ENCODE data around the gene TOLLIP. TPM values are rescaled to one million over a fixed set of nuclear protein-coding genes. Genes with fewer than 3 reads are reported as not detected.

TOLLIP gene
- total RNA-seq, 2 donors from 2014 or later, result 32.9 to 34.1 TPM

DNA sequence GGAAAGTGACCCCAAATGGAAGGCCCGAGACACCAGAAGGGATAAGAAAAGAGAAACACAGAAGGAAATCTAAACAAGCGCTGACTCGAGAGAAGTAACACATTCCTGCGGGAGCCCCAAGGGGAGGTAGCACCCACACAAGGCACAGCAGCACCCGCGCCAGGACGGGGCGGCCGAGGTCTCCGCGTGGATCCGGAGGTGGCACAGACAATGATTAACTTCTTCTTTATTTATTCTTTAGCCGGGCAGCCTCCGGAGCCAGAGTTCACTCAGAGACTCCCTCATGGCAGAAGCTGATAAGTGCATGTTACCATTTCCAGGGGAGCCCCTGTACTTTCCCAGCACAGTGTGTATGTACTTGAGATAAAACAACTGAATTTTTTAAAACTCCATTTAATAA lies 5.1 kb downstream of the TOLLIP start:
- H3K4me3 Mint-ChIP-seq, result no peak overlapping the region
- H3K9me3 Mint-ChIP-seq, result no peaks in the 10 kb centered on the region
- H3K27me3 Mint-ChIP-seq (ENCODE audit: low read depth), result no peaks in the 10 kb centered on the region
- ATAC-seq (replicated peaks in 1 of 2), result no peak
- peaks cover 20% of the 10 kb centered on the region for H3K4me1 Mint-ChIP-seq (ENCODE audit: low read depth)
- no peaks in the 10 kb centered on the region for H3K36me3 Mint-ChIP-seq (ENCODE audit: insufficient read depth in 2 of 2)
- no peak overlapping the region for H3K27ac Mint-ChIP-seq
- DNase-seq, result no peak

DNA sequence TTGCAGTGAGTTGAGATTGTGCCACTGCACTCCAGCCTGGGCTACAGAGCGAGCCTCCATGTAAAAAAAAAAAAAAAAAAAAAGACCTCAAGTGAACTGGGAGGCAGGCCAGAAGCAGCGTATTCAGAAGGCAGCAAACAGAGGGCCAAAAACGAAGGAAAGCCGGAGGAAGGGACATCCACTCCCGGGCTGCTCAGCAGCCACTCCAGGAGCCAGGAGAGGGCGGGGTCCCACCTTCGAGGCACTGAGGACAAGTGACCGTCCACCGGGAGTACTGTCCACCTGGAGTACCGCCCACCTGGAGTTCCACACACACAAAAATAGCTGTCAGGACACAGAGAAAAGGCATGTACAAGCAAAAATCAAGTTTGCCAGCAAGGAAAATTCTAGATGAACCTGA lies 5.5 kb downstream of the TOLLIP start:
- DNase-seq, result no peak
- no peaks in the 10 kb centered on the region for H3K27me3 Mint-ChIP-seq (ENCODE audit: low read depth)
- no peak overlapping the region for H3K4me3 Mint-ChIP-seq
- H3K9me3 Mint-ChIP-seq, result no peaks in the 10 kb centered on the region
- no peak overlapping the region for H3K27ac Mint-ChIP-seq
- ATAC-seq (replicated peaks in 1 of 2), result no peak
- H3K4me1 Mint-ChIP-seq (ENCODE audit: low read depth), result peaks cover 21% of the 10 kb centered on the region
- no peaks in the 10 kb centered on the region for H3K36me3 Mint-ChIP-seq (ENCODE audit: insufficient read depth in 2 of 2)

DNA sequence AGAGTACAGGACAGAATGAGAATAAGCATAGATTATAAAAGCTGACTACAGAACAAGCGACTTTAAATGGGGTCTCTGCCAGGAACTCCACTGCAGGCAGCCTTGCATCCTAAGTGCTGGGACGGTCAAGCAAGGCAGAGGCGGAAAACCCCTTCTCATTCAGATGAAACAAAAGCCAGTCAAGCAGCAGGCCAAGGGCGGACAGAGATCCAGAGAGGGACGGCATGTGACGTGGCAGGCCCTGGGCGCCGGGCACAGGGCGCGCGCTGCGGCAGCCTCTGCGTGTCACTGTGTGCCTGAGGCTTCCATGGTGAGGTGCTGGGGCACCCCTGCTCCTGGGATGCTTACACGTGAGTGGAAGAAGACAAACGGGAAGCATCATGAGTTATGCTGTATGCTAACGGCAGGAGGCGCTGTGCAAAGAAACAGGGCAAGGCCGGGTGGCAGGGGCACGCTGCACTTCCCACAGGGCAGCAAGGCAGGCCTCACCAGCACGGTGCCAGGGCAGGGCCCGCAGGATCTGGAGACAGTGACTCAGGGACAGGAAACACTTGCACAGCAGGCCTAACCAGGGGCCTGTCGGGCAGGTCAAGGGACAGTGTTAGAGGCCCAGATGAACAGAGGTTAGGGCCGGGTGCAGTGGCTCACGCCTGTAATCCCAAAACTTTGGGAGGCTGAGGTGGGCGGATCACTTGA lies 6.2 kb downstream of the TOLLIP start:
- H3K27ac Mint-ChIP-seq, result peak overlapping the region; percentile 58

DNA sequence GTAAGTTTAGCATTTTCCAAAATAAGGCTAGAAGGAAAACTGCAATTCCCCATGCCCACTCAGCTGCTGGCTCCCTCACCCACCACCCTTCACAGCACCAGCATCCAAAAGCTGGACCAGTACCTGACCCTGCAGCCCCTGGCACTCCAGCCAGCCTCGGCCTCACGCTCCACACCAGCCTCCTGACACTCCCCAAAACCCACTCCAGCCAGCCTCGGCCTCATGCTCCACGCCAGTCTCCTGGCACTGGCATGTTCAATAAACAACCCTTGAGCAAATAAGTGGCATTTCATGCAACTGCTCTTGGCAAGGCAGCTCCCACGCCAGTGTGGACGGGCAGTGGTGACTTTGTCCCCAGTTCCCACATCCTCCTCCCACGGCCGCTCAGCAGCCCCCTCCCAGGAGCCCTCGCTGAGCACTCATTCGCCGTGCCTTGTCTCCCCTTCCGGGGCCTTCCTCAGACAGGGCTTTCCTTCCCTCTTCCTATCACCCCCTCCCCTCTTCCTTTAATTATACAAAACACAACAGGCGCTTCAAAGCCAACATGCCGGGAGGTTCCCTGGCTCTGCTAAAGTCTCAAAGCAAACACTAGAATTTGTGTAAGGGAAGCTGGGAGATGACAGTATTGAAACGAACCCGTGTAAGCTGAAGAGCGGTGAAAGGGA lies 6.8 kb downstream of the TOLLIP start:
- DNase-seq, result no peak
- Mint-ChIP-seq H3K27ac (peak overlapping the region; percentile 58), H3K27me3 (ENCODE audit: low read depth) (no peaks in the 10 kb centered on the region), H3K4me3 (no peak overlapping the region), H3K4me1 (ENCODE audit: low read depth) (peaks cover 15% of the 10 kb centered on the region), H3K9me3 (no peaks in the 10 kb centered on the region), H3K36me3 (ENCODE audit: insufficient read depth in 2 of 2) (no peaks in the 10 kb centered on the region)
- ATAC-seq (replicated peaks in 1 of 2), result no peak

More for the DNA sequence above, 6.2 kb downstream of the TOLLIP start:
- Mint-ChIP-seq H3K4me3 (no peak overlapping the region), H3K36me3 (ENCODE audit: insufficient read depth in 2 of 2) (no peaks in the 10 kb centered on the region), H3K27me3 (ENCODE audit: low read depth) (no peaks in the 10 kb centered on the region), H3K9me3 (no peaks in the 10 kb centered on the region), H3K4me1 (ENCODE audit: low read depth) (peaks cover 21% of the 10 kb centered on the region)
- ATAC-seq (replicated peaks in 1 of 2) (peak in 1 of 2 donors; percentile 70), DNase-seq (peak in 1 of 2 donors; percentile 34)

DNA sequence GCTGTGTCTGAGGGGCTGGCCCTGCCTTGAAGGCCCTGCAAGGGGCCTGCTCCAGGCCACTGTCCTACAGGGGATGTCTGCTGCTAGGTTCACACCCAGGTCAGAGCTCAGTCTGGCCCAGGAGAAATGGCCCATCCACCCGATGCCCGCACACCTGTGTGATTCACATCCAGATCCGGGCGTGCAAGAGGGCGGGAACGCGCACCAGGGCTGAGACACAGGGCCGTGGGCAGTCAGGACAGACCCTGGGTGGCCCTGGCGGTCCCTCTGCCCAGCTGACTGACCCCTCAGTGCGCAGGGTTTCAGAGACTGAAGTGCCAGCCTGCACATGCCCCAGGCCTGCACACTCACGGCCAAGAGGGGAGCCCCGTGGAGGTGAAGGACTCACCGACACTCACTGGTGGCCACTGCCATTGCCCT lies 7.4 kb downstream of the TOLLIP start:
- no peaks in the 10 kb centered on the region for H3K9me3 Mint-ChIP-seq
- no peak overlapping the region for H3K4me3 Mint-ChIP-seq
- ATAC-seq (replicated peaks in 1 of 2), result no peak
- no peaks in the 10 kb centered on the region for H3K27me3 Mint-ChIP-seq (ENCODE audit: low read depth)
- peaks cover 9% of the 10 kb centered on the region for H3K4me1 Mint-ChIP-seq (ENCODE audit: low read depth)
- no peaks in the 10 kb centered on the region for H3K36me3 Mint-ChIP-seq (ENCODE audit: insufficient read depth in 2 of 2)
- no peak for DNase-seq
- no peak overlapping the region for H3K27ac Mint-ChIP-seq

DNA sequence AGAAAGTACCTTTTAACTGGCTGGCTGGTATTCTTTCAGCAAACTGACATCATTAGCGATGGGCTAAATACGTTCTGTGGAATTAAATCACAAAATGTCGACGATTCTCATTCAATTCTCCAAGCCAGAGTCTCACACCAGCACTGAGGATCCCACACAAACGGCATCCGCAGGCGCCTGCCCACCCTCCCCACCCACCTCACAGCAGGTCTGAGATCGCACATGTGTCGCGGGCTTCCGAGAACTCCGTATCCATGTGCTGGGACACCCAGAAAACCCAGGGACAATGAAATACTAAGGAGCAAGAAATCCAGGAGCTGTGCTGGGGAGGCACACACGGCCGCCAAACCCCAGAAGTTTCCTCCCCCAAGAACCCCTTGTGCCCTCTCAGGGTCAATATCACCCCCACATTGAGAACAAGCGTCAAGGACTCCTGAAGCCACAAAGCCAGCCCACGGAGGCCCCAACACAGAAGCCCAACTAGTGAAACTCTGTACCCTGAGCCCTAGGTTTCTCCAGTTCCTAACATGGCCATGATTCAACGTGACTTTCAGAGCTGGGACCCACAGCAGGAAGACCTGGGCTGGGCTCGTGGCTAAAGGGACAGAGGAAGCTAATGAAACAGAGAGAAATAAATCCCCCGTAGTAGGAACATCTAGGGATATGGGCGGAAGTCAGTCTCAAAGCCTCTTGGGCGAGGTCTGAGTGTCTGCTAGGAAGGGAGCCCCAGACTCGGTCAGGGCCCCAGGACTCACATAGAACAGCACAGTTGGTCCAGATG lies 8.0 kb downstream of the TOLLIP start:
- no peaks in the 10 kb centered on the region for H3K36me3 Mint-ChIP-seq (ENCODE audit: insufficient read depth in 2 of 2)
- no peaks in the 10 kb centered on the region for H3K9me3 Mint-ChIP-seq
- H3K27ac Mint-ChIP-seq, result no peak overlapping the region
- no peaks in the 10 kb centered on the region for H3K27me3 Mint-ChIP-seq (ENCODE audit: low read depth)
- H3K4me3 Mint-ChIP-seq, result no peak overlapping the region
- H3K4me1 Mint-ChIP-seq (ENCODE audit: low read depth), result peaks cover 4% of the 10 kb centered on the region
- DNase-seq, result no peak
- ATAC-seq (replicated peaks in 1 of 2), result no peak

DNA sequence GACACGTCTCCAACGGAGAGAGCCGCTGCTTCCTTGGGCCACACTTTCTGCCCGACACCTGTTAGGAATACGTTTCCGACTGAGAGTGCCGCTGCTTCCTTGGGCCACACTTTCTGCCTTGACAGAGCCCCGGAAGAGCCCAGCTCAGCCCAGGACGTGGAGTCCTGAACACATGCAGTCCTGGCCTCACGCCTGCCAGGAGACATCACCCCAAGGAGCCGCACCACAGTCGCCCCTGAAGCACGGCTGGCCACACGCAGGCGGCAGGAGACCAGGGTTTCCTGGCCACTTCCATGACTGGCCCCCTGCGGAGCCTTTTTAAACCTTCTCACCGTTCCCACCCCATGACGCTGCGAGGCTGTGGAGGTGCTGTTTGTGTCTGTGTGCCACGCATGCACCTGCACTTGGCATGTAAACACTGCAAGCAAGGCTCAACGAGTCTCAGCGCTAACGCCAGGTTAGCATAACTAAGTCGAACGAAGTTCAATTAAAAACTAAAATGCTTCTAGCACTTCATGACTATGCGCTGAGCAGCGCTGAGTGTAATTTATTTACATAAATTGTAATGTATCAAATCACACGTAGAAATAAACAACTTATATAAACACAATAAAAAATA lies 8.8 kb downstream of the TOLLIP start:
- H3K4me3 Mint-ChIP-seq, result no peak overlapping the region
- ATAC-seq (replicated peaks in 1 of 2) (no peak), DNase-seq (no peak)
- peaks cover 4% of the 10 kb centered on the region for H3K4me1 Mint-ChIP-seq (ENCODE audit: low read depth)
- no peaks in the 10 kb centered on the region for H3K36me3 Mint-ChIP-seq (ENCODE audit: insufficient read depth in 2 of 2)
- no peak overlapping the region for H3K27ac Mint-ChIP-seq
- H3K9me3 Mint-ChIP-seq, result no peaks in the 10 kb centered on the region
- no peaks in the 10 kb centered on the region for H3K27me3 Mint-ChIP-seq (ENCODE audit: low read depth)

DNA sequence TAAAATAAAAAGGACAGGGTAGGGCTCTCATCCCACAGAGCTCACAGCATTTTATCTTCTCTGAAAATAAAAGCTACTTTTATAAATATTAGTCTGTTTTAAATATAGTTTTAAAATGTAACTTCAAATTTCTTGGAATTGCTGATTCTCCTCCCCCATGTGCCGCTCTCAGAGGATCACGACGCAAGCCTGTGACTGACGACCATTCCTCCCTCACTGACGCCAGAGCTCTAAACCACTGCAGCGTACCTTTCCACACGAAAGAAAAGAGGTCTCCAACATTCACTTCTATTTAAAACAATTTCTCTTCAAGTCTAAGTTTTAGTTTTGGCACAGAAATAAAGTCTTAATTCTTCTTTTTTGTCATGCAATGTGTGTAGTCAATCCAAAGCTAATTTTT lies 9.3 kb downstream of the TOLLIP start:
- DNase-seq, result no peak
- H3K4me1 Mint-ChIP-seq (ENCODE audit: low read depth), result peaks cover 4% of the 10 kb centered on the region
- H3K9me3 Mint-ChIP-seq, result no peaks in the 10 kb centered on the region
- no peak overlapping the region for H3K4me3 Mint-ChIP-seq
- no peak overlapping the region for H3K27ac Mint-ChIP-seq
- ATAC-seq (replicated peaks in 1 of 2), result no peak
- H3K27me3 Mint-ChIP-seq (ENCODE audit: low read depth), result no peaks in the 10 kb centered on the region
- no peaks in the 10 kb centered on the region for H3K36me3 Mint-ChIP-seq (ENCODE audit: insufficient read depth in 2 of 2)

DNA sequence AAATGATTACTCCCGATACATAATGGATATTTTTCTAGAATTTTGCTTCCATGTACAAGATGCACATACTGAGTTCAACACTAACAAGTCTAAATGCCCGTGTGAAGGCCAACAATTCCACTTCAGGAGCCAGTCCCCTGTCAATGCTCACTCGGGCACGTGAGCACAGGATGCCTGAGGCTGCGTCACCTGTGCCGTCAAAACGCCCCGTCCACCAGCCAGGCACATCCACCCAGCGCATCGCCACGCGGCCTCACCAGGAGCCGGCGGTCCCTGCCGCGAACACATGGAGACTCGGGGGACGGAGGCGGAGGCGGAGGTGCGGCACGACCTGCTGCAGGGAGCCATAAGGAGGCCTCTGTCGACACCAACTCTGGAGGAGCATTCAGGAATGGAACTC lies 9.8 kb downstream of the TOLLIP start:
- H3K27me3 Mint-ChIP-seq (ENCODE audit: low read depth), result no peaks in the 10 kb centered on the region
- no peak overlapping the region for H3K27ac Mint-ChIP-seq
- no peak overlapping the region for H3K4me3 Mint-ChIP-seq
- H3K9me3 Mint-ChIP-seq, result no peaks in the 10 kb centered on the region
- DNase-seq, result no peak
- H3K36me3 Mint-ChIP-seq (ENCODE audit: insufficient read depth in 2 of 2), result peaks cover 0 to 2% of the 10 kb centered on the region in 2 donors
- H3K4me1 Mint-ChIP-seq (ENCODE audit: low read depth), result peaks cover 4% of the 10 kb centered on the region
- no peak for ATAC-seq (replicated peaks in 1 of 2)

DNA sequence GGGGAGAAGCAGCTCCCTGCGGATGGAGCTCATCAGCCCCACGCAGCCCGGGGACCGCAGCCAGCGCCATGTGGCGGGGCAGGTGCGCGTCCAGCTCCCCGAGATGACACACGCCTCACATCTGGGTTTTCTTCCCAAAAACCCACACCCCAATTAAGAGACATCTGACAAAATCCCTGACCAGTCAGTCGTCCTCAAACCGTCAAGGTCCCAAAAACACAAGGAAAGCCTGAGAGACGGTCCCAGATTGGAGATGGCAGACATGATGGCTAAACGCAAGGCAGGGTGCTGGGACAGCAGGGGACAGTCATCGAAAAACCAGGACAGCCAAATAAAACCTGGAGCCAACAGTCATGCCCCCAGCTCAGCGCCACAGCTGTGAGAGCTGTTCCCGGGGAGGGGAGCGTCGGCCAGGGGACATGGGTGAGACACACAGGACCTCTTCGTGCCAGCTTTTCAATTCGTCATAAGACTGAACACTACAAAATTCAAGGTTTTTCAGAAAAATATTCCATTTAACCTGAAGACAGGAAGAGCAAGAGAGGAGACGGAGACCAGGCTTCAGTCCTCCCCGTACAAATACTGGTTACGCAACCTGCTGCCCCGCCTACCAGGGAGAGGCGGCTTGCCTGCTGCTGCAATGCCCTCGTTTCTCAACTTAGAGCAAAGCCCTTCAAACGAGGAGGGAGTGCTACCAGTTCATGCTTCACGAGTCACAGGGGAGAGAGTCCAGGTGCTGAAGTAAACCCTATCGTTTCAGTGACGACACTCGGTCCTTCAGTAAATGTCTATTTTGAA lies 10.5 kb downstream of the TOLLIP start:
- no peaks in the 10 kb centered on the region for H3K27me3 Mint-ChIP-seq (ENCODE audit: low read depth)
- H3K9me3 Mint-ChIP-seq, result no peaks in the 10 kb centered on the region
- H3K36me3 Mint-ChIP-seq (ENCODE audit: insufficient read depth in 2 of 2), result peaks cover 0 to 2% of the 10 kb centered on the region in 2 donors
- DNase-seq (no peak), ATAC-seq (replicated peaks in 1 of 2) (no peak)
- no peak overlapping the region for H3K4me3 Mint-ChIP-seq
- no peak overlapping the region for H3K27ac Mint-ChIP-seq
- H3K4me1 Mint-ChIP-seq (ENCODE audit: low read depth), result peaks cover 4% of the 10 kb centered on the region

DNA sequence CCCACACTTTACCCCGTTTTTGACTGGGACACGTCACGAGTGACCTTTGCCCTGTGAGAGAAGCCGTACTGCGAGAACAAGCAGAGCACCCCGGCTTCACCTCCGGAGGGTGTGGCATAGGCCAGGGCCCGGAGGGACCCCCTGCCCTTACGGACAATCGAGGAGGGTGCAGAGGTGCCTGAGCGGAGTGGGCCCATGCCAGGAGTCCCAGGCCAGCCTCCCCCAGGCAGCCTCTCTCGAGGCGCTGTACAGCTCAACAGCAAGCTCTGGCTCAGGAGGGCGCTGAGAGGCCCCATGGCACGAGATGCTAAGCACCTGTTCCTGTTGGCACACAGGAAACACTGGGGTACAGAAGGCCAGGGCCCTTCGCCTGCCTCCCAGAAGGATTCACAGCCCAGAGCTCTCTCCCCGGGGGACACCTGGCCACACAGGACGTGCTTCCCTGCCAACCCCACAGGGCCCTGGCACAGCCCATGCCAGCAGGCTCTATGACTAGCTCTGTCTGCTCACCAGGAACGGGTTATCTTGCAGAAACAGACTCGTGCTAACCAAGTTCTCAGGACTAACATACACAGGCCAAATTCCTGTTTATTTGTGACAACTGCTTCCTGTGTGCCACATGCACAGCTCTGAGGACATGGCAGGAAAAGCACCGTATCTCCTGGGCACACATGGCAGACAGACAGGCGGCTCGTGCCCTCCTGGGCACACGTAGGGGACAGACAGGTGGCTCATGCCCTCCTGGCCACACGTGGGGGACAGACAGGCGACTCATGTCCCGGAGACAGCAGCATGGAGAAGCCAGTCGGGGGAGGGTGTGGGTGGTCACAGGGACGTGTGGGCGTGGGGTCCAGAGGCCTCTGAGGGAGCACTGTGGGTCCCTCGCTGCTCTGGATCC lies 11.6 kb downstream of the TOLLIP start:
- Mint-ChIP-seq H3K27ac (no peak overlapping the region), H3K36me3 (ENCODE audit: insufficient read depth in 2 of 2) (peaks cover 0 to 2% of the 10 kb centered on the region in 2 donors), H3K4me1 (ENCODE audit: low read depth) (peaks cover 4% of the 10 kb centered on the region), H3K4me3 (no peak overlapping the region), H3K27me3 (ENCODE audit: low read depth) (no peaks in the 10 kb centered on the region), H3K9me3 (no peaks in the 10 kb centered on the region)
- DNase-seq (no peak), ATAC-seq (replicated peaks in 1 of 2) (no peak)
